ENCODE measurements around the gene PARD3.

PARD3 gene

GRCh38 chr10:34166354-34166753 is 648.7 kb downstream of the PARD3 start:
- no peak for TF ChIP-seq EZH2 (IDR thresholded peaks at IDR 0.05; ENCODE audit: borderline replicate concordance, low read depth, low read length, severe bottlenecking)
- TF ChIP-seq CTCF (IDR thresholded peaks at IDR 0.05; ENCODE audit: borderline replicate concordance, extremely low read depth, low read length, poor library complexity, severe bottlenecking): no peak
- ATAC-seq (ENCODE audit: insufficient read depth, low read depth) (no peak), DNase-seq (no peak)
- no peaks in the 10 kb centered on the region for H3K36me3 ChIP-seq (ENCODE audit: insufficient read depth, low read length)
- H4K20me1 ChIP-seq (ENCODE audit: insufficient read depth, low read length): no peaks in the 10 kb centered on the region
- no peak overlapping the region for H3K4me2 ChIP-seq (ENCODE audit: insufficient read depth, low read length)
- H3K4me1 ChIP-seq (ENCODE audit: insufficient read depth, low read length): no peaks in the 10 kb centered on the region
- peaks cover 9% of the 10 kb centered on the region for H3K9me3 ChIP-seq (ENCODE audit: insufficient read depth, low read length, severe bottlenecking)
- no peaks in the 10 kb centered on the region for H3K79me2 ChIP-seq (ENCODE audit: insufficient read depth, low read length)
- H2AFZ ChIP-seq (ENCODE audit: low read depth, low read length): no peak overlapping the region
- H3K27ac ChIP-seq (ENCODE audit: low read length): no peak overlapping the region
- H3K27me3 ChIP-seq (ENCODE audit: insufficient read depth, low read length, poor library complexity): no peaks in the 10 kb centered on the region
- H3K9ac ChIP-seq (ENCODE audit: low read depth, low read length): no peak overlapping the region
- no peak overlapping the region for H3K4me3 ChIP-seq (ENCODE audit: low read depth in 1 of 2, low read length in 2 of 2)

GRCh38 chr10:34164029-34164428 is 651.1 kb downstream of the PARD3 start:
- Histone ChIP-seq H3K4me1 (ENCODE audit: insufficient read depth, low read length) (no peaks in the 10 kb centered on the region), H3K36me3 (ENCODE audit: insufficient read depth, low read length) (no peaks in the 10 kb centered on the region), H4K20me1 (ENCODE audit: insufficient read depth, low read length) (no peaks in the 10 kb centered on the region), H3K9me3 (ENCODE audit: insufficient read depth, low read length, severe bottlenecking) (peaks cover 9% of the 10 kb centered on the region), H2AFZ (ENCODE audit: low read depth, low read length) (no peak overlapping the region), H3K27me3 (ENCODE audit: insufficient read depth, low read length, poor library complexity) (no peaks in the 10 kb centered on the region), H3K4me3 (ENCODE audit: low read depth in 1 of 2, low read length in 2 of 2) (no peak overlapping the region), H3K79me2 (ENCODE audit: insufficient read depth, low read length) (no peaks in the 10 kb centered on the region), H3K9ac (ENCODE audit: low read depth, low read length) (no peak overlapping the region), H3K4me2 (ENCODE audit: insufficient read depth, low read length) (no peak overlapping the region), H3K27ac (ENCODE audit: low read length) (no peak overlapping the region)
- DNase-seq (no peak), ATAC-seq (ENCODE audit: insufficient read depth, low read depth) (no peak)
- TF ChIP-seq CTCF (IDR thresholded peaks at IDR 0.05; ENCODE audit: borderline replicate concordance, extremely low read depth, low read length, poor library complexity, severe bottlenecking): no peak
- no peak for TF ChIP-seq EZH2 (IDR thresholded peaks at IDR 0.05; ENCODE audit: borderline replicate concordance, low read depth, low read length, severe bottlenecking)

GRCh38 chr10:34163075-34163905 is 651.8 kb downstream of the PARD3 start:
- Histone ChIP-seq H3K27ac (ENCODE audit: low read length) (no peak overlapping the region), H2AFZ (ENCODE audit: low read depth, low read length) (no peak overlapping the region), H3K4me2 (ENCODE audit: insufficient read depth, low read length) (no peak overlapping the region), H3K79me2 (ENCODE audit: insufficient read depth, low read length) (no peaks in the 10 kb centered on the region), H3K27me3 (ENCODE audit: insufficient read depth, low read length, poor library complexity) (no peaks in the 10 kb centered on the region), H4K20me1 (ENCODE audit: insufficient read depth, low read length) (no peaks in the 10 kb centered on the region), H3K36me3 (ENCODE audit: insufficient read depth, low read length) (no peaks in the 10 kb centered on the region), H3K9me3 (ENCODE audit: insufficient read depth, low read length, severe bottlenecking) (peaks cover 9% of the 10 kb centered on the region), H3K4me1 (ENCODE audit: insufficient read depth, low read length) (no peaks in the 10 kb centered on the region), H3K4me3 (ENCODE audit: low read depth in 1 of 2, low read length in 2 of 2) (no peak overlapping the region), H3K9ac (ENCODE audit: low read depth, low read length) (no peak overlapping the region)
- TF ChIP-seq EZH2 (IDR thresholded peaks at IDR 0.05; ENCODE audit: borderline replicate concordance, low read depth, low read length, severe bottlenecking) (no peak), CTCF (IDR thresholded peaks at IDR 0.05; ENCODE audit: borderline replicate concordance, extremely low read depth, low read length, poor library complexity, severe bottlenecking) (no peak)
- ATAC-seq (ENCODE audit: insufficient read depth, low read depth): no peak
- DNase-seq: no peak
